Stimulated activated CD8-positive, alpha-beta memory T cell treated with anti-CD3 and anti-CD28 coated beads, Interleukin-12 subunit alpha, Interleukin-12 subunit beta, amount 100 ng/mL, for 24 hours (primary cell): ENCODE data around the gene SLC52A1.
A peak's percentile ranks its signal among the peaks of the same experiment; 100 is the strongest.

Experiments used
- DNase-seq: peaks from one replicate; pipeline ENCODE4 v3.0.0-alpha.2; 2020; ENCODE audit errors: extremely low read depth

SLC52A1 gene

DNA sequence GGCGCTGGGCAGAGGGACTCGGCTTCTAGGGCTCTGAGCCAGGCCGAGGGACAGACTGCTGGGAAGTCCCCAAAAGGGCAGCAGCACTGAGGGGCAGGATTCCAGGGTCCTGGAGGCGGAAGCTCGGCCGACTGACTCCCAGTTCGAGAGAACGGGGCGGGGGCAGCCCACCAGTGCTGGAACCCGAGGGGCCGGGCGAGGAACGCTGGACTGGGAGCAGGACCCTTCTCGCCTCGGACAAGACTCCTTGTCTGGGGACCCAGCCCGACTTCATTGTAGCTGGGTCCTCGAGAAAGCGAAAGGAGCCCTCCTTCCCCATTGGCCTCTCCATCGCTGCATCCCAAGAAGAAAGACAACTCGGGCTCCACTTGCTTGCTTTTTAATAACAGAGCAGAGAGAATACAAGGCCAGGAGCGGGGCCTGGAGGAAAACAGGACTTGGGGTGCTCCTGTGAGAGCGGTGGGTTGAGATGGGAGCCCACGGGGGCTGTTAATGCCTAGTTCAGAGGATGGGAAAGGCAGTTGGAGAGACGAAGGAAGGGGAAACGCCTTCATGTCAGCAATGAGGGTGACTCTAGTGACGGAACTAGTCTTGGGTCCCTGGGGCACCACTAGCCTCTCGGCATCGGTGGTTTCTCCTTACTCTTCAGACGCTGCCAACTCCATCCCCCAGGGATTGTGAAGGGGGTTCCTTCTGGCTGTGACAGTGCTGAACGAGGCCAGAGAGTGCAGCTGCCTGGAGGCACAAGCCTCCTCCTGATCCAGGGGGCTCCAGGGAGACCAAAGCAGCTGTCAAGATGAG is 47.3 kb downstream of the SLC52A1 start:
- DNase-seq: no peak

DNA sequence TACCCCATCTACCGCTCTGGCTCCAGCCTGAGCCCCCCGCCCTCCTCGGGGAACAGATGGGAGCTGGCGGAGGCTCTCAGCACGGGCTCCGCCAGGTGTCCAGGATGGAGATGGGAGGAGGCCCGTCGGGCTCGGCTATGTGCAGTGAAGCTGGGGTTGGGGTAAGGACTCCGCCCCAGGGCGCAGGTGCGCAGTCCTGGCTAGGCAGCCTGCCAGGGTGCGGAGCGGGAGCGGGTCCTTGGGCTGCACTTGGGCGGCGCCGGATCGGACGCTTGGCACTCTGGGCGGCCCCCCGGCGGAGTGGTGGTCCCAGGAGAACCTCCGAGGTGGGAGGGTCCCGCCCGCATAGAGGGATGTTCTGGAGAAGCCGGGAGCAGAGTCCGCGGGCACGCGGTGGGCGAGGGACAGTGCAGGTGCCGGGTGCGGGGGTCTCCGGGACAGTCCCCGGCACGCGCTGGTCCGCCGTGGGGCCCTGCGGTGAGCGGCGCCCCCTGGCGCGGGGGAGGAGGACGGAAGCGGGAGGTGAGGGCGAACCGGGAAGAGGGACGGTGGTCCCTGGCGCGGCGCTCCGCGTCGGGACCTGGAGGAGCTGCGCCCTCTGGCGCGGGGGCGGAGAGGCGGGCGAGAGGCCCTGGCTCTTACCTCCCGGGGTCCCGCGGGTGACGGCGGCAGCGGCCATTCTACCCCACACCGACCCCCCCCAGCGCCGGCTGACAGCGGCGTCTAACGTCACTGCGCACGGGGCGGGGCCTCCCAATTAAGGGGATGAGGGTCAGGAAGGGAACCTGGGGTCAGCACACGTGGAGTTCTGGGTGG is 48.1 kb downstream of the SLC52A1 start, which contains the start of gene CAMTA2:
Gene CAMTA2, minus strand, starts transcription at position 725 of the 816 bp plus-strand sequence. CDS start 1,453 bp downstream, outside the sequence.
- DNase-seq: peak; percentile 76

DNA sequence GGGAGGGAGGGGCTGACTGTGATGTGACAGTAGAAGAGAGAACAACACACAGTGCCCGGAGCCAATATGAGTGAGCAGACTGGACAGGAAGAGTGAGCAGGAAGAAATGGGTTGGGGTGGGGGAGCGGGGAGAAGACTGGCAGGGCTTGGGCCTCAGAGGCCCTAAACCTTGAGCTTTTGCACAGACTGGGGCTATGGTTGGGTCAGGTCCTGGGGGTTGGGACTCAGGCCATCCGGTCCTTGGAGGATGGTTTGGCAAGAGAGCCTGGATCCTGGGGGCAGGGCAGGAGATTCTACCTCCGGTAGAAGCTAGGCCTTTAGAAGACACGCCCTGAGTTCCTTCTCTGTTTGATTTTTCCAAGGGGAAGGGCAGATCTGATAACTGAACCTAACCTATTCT is 48.8 kb downstream of the SLC52A1 start:
- DNase-seq: no peak
